Keratinocyte (primary cell): ENCODE measurements around the gene SYT1.

ENCODE experiments used
- CTCF ChIP-seq, 3 experiments: IDR thresholded peaks in 1 of 3; conservative IDR thresholded peaks in 1 of 3; optimal IDR thresholded peaks in 1 of 3; 2 replicates in 2 of 3; 3 replicates in 1 of 3; pipeline versions ENCODE3 to v1.5.1; 2011; ENCODE audit warnings: low read length in 3 of 3, mild to moderate bottlenecking in 3 of 3, moderate library complexity in 2 of 3, control low read depth in 1 of 3, inconsistent platforms in 1 of 3; ENCODE audit not compliant: insufficient read depth in 2 of 3; ENCODE audit errors: extremely low read depth in 1 of 3
- EZH2 ChIP-seq: IDR thresholded peaks from one replicate; pipeline ENCODE4 v1.6.1; 2012; ENCODE audit warnings: inconsistent platforms, mild to moderate bottlenecking, low read length, moderate library complexity

- TF ChIP-seq CTCF (optimal IDR thresholded peaks at IDR 0.05 in 1 of 3, IDR thresholded peaks at IDR 0.05 in 1 of 3, conservative IDR thresholded peaks at IDR 0.05 in 1 of 3; ENCODE audit: extremely low read depth in 1 of 3, insufficient read depth in 2 of 3, low read length in 3 of 3) (no peak), EZH2 (no peak)
Observed at GRCh38 chr12:79056775-79057174, 192.2 kb downstream of the SYT1 start.
